OCI-LY7 (cell line): Measurements from ENCODE around the gene CRYBG1.

Source experiments
- CTCF ChIP-seq: fragments of 200-600 bp; sonication (generic); conservative IDR thresholded peaks from 2 replicates; pipeline ENCODE4 v1.5.1; 2014; ENCODE audit warnings: mild to moderate bottlenecking, antibody characterized with exemption, low read length, moderate library complexity, mixed read lengths
- EZH2phosphoT487 ChIP-seq: fragments of 200-600 bp; sonication (generic); IDR thresholded peaks from 2 replicates; pipeline ENCODE4 v1.6.1; 2018; ENCODE audit warnings: low read depth, borderline replicate concordance, mild to moderate bottlenecking, mixed run types, antibody characterized with exemption, low read length, moderate library complexity, mixed read lengths

DNA sequence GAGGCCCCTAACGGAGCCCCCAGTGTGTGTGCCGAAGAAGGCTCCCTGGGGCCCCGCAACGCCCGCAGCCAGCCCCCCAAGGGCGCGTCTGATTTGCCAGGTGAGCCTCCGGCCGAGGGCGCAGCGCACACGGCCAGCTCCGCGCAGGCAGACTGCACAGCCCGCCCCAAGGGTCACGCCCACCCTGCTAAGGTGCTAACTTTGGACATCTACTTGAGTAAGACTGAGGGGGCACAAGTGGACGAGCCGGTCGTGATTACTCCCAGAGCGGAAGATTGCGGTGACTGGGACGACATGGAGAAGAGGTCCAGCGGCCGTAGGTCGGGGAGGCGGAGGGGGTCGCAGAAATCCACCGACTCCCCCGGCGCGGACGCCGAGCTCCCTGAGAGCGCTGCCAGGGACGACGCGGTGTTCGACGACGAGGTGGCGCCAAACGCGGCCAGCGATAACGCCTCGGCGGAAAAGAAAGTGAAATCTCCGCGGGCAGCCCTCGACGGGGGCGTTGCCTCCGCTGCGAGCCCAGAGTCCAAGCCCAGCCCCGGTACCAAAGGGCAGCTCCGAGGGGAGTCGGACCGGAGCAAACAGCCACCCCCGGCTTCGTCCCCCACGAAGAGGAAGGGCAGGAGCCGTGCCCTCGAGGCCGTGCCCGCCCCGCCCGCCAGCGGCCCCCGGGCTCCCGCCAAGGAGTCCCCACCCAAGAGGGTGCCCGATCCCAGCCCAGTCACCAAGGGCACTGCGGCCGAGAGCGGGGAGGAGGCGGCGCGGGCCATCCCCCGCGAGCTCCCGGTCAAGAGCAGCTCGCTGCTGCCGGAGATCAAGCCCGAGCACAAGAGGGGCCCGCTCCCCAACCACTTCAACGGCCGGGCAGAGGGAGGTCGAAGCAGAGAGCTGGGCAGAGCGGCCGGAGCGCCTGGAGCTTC lies 151.8 kb downstream of the CRYBG1 start:
- TF ChIP-seq CTCF (peak; percentile 53), EZH2phosphoT487 (no peak)
